ENCODE data around the gene DRC3.

DNA sequence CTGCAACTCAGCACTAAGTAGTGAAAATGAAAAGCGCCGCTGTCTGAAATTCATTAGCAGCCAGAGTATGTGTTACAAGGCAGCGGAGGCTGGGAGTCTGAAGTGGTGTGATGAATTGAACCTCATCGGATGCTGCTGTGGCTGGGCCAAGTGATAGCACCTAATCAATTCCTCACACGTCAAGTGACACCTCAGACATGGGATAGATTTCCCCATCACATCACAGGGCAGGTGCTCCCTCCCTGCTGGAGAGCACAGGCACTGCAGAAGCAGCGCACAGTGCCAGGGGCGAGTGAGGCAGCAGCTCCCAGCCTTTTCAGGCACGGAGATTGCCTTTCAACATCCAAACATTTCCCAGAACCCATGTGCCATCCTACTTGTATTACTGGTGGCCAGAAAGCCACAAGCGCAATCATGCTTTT is 32.2 kb downstream of the DRC3 start:
- TF ChIP-seq, protein P1, sequence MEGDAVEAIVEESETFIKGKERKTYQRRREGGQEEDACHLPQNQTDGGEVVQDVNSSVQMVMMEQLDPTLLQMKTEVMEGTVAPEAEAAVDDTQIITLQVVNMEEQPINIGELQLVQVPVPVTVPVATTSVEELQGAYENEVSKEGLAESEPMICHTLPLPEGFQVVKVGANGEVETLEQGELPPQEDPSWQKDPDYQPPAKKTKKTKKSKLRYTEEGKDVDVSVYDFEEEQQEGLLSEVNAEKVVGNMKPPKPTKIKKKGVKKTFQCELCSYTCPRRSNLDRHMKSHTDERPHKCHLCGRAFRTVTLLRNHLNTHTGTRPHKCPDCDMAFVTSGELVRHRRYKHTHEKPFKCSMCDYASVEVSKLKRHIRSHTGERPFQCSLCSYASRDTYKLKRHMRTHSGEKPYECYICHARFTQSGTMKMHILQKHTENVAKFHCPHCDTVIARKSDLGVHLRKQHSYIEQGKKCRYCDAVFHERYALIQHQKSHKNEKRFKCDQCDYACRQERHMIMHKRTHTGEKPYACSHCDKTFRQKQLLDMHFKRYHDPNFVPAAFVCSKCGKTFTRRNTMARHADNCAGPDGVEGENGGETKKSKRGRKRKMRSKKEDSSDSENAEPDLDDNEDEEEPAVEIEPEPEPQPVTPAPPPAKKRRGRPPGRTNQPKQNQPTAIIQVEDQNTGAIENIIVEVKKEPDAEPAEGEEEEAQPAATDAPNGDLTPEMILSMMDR (conservative IDR thresholded peaks at IDR 0.05 in 1 of 2, IDR thresholded peaks at IDR 0.05 in 1 of 2; ENCODE audit: extremely low read depth in 1 of 2, insufficient read depth in 1 of 2, low read depth in 1 of 2, low read length in 2 of 2), result peak; percentile 40 to 46
- TF ChIP-seq EZH2 (IDR thresholded peaks at IDR 0.05; ENCODE audit: borderline replicate concordance, low read length), result no peak
